ENCODE measurements around the gene FAM13C. TPM values are rescaled to one million over a fixed set of nuclear protein-coding genes. Genes with fewer than 3 reads are reported as not detected.

The FAM13C gene
- polyA plus RNA-seq, 4 donors, result 1.1 to 3.3 (median 3.0) TPM; not detected in 1

DNA sequence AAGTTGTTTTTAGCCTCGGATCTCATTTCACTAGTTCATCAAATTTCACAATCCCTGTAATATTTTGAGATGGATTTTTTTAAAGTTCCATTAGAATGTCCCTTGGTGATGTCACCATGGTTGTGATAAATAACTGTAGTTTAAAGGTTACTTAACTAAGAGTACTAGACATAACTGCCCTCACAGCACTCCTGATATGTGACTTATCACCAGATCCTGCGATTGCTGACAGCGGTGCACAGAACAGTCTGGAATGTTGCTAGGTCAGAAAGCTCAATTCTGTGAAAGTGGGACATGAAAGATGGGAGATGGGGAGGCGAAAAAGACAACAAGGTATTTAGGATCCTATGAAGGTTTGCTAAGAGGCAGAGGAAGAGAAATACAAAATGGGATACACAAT lies 40.2 kb downstream of the FAM13C start:
- DNase-seq (no peak), FAIRE-seq (no peak)
- Histone ChIP-seq H3K27ac (ENCODE audit: low read depth in 1 of 3, low read length in 2 of 3) (no peak overlapping the region), H3K27me3 (ENCODE audit: control insufficient read depth in 3 of 3, insufficient read depth in 3 of 3, low read length in 3 of 3) (no peaks in the 10 kb centered on the region), H3K36me3 (ENCODE audit: control insufficient read depth in 3 of 3, insufficient read depth in 2 of 3, low read depth in 1 of 3, low read length in 3 of 3) (no peaks in the 10 kb centered on the region), H3K9me3 (ENCODE audit: control insufficient read depth in 2 of 2, insufficient read depth in 1 of 2, low read depth in 1 of 2, low read length in 1 of 2) (no peaks in the 10 kb centered on the region), H3K4me1 (ENCODE audit: control insufficient read depth in 3 of 3, insufficient read depth in 2 of 3, low read depth in 1 of 3, low read length in 2 of 3) (no peaks in the 10 kb centered on the region), H3K4me3 (ENCODE audit: low read depth in 1 of 3, low read length in 3 of 3) (no peak overlapping the region)
- 47 to 78% (median 52%) methylated on average over 4 of the region's 4 CpGs for WGBS, 3 donors

DNA sequence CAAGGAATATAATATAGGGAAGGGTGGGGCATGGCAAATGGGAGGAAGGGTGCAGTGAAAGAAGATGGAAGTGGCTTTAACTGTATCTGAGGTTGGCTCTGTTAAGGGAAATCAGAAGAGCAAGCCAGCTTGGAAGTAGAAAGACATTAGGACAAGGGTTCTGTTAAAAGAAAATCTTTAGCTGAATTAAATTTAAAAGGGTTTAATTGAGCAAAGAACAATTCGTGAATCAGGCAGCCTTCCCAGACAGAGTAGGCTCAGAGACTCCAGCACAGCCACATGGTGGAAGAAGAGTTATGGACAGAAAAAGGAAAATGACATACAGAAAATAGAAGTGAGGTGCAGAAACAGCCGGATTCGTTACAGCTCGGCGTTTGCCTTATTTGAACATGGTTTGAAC lies 42.0 kb downstream of the FAM13C start:
- Histone ChIP-seq H3K36me3 (ENCODE audit: control insufficient read depth in 3 of 3, insufficient read depth in 2 of 3, low read depth in 1 of 3, low read length in 3 of 3) (no peaks in the 10 kb centered on the region), H3K4me3 (ENCODE audit: low read depth in 1 of 3, low read length in 3 of 3) (no peak overlapping the region), H3K27ac (ENCODE audit: low read depth in 1 of 3, low read length in 2 of 3) (no peak overlapping the region), H3K4me1 (ENCODE audit: control insufficient read depth in 3 of 3, insufficient read depth in 2 of 3, low read depth in 1 of 3, low read length in 2 of 3) (no peaks in the 10 kb centered on the region), H3K27me3 (ENCODE audit: control insufficient read depth in 3 of 3, insufficient read depth in 3 of 3, low read length in 3 of 3) (no peaks in the 10 kb centered on the region), H3K9me3 (ENCODE audit: control insufficient read depth in 2 of 2, insufficient read depth in 1 of 2, low read depth in 1 of 2, low read length in 1 of 2) (no peaks in the 10 kb centered on the region)
- 88 to 92% (median 89%) methylated on average over 5 of the region's 5 CpGs for whole genome bisulfite sequencing, 3 donors
- DNase-seq, result no peak
- no peak for FAIRE-seq

DNA sequence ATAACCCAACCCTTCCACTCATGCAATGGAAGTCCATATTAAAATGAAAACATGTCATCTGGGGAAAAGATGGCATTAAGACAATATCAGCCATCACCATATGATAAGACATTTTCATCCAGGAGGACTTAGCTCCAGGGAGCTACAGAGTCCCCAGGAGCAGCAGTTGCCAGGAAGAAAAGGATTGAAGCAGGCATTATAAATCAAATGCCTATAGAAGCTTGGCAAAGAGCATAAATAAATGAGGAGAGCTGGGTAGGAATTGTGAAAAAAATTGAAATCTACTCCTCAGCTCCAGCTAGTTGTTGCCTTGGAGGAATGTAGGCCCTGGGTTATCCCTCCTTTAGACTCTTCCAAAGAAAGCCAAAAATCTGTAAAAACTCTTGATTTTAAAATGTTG lies 42.5 kb downstream of the FAM13C start:
- Histone ChIP-seq H3K4me3 (ENCODE audit: low read depth in 1 of 3, low read length in 3 of 3) (no peak overlapping the region), H3K36me3 (ENCODE audit: control insufficient read depth in 3 of 3, insufficient read depth in 2 of 3, low read depth in 1 of 3, low read length in 3 of 3) (no peaks in the 10 kb centered on the region), H3K4me1 (ENCODE audit: control insufficient read depth in 3 of 3, insufficient read depth in 2 of 3, low read depth in 1 of 3, low read length in 2 of 3) (no peaks in the 10 kb centered on the region), H3K27me3 (ENCODE audit: control insufficient read depth in 3 of 3, insufficient read depth in 3 of 3, low read length in 3 of 3) (no peaks in the 10 kb centered on the region), H3K27ac (ENCODE audit: low read depth in 1 of 3, low read length in 2 of 3) (no peak overlapping the region), H3K9me3 (ENCODE audit: control insufficient read depth in 2 of 2, insufficient read depth in 1 of 2, low read depth in 1 of 2, low read length in 1 of 2) (no peaks in the 10 kb centered on the region)
- no peak for FAIRE-seq
- DNase-seq, result no peak

DNA sequence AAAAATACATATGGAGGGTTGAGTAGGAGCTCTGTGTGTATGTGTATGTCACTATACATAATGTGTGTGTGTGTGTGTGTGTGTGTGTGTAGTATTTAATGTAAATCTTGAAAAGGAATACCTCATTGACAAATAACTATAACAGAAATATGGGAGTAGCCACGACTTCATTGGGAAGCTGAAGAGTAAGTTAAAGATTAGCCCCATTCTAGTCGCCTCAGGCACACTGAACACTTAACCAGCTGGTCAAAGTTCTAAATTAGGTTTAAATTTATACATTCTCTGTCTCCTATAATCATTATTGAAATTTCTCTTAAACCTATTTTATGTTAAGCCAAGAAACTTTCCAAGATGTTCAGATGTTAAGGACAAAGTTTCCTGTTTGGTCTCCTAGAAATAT lies 45.3 kb downstream of the FAM13C start:
- no peak for DNase-seq
- Histone ChIP-seq H3K4me1 (ENCODE audit: control insufficient read depth in 3 of 3, insufficient read depth in 2 of 3, low read depth in 1 of 3, low read length in 2 of 3) (no peaks in the 10 kb centered on the region), H3K36me3 (ENCODE audit: control insufficient read depth in 3 of 3, insufficient read depth in 2 of 3, low read depth in 1 of 3, low read length in 3 of 3) (no peaks in the 10 kb centered on the region), H3K27ac (ENCODE audit: low read depth in 1 of 3, low read length in 2 of 3) (no peak overlapping the region), H3K9me3 (ENCODE audit: control insufficient read depth in 2 of 2, insufficient read depth in 1 of 2, low read depth in 1 of 2, low read length in 1 of 2) (no peaks in the 10 kb centered on the region), H3K4me3 (ENCODE audit: low read depth in 1 of 3, low read length in 3 of 3) (no peak overlapping the region), H3K27me3 (ENCODE audit: control insufficient read depth in 3 of 3, insufficient read depth in 3 of 3, low read length in 3 of 3) (no peaks in the 10 kb centered on the region)
- WGBS, 3 donors, result 18 to 58% (median 23%) methylated on average over 2 of the region's 2 CpGs
- no peak for FAIRE-seq

DNA sequence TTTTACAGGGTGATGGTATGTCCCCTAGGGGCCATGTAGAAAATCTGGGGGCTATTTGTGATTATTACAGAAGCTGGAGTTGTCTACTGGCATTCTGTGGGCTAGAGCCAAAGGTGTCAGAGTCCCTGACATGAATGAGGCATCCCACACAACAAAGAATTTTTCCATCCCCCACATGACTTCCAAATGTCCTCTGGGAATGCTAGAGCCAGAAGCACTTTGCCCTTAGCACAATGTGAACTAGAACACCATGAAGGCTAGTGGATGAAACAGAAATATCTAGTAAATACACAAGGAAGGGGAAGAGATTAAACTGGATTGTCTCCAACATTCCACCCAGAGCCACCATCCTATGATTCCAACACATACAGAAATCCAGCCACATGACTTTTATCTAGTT lies 46.9 kb downstream of the FAM13C start:
- Histone ChIP-seq H3K9me3 (ENCODE audit: control insufficient read depth in 2 of 2, insufficient read depth in 1 of 2, low read depth in 1 of 2, low read length in 1 of 2) (no peaks in the 10 kb centered on the region), H3K4me1 (ENCODE audit: control insufficient read depth in 3 of 3, insufficient read depth in 2 of 3, low read depth in 1 of 3, low read length in 2 of 3) (no peaks in the 10 kb centered on the region), H3K27me3 (ENCODE audit: control insufficient read depth in 3 of 3, insufficient read depth in 3 of 3, low read length in 3 of 3) (no peaks in the 10 kb centered on the region), H3K4me3 (ENCODE audit: low read depth in 1 of 3, low read length in 3 of 3) (no peak overlapping the region), H3K36me3 (ENCODE audit: control insufficient read depth in 3 of 3, insufficient read depth in 2 of 3, low read depth in 1 of 3, low read length in 3 of 3) (no peaks in the 10 kb centered on the region), H3K27ac (ENCODE audit: low read depth in 1 of 3, low read length in 2 of 3) (no peak overlapping the region)
- DNase-seq (no peak), FAIRE-seq (no peak)

DNA sequence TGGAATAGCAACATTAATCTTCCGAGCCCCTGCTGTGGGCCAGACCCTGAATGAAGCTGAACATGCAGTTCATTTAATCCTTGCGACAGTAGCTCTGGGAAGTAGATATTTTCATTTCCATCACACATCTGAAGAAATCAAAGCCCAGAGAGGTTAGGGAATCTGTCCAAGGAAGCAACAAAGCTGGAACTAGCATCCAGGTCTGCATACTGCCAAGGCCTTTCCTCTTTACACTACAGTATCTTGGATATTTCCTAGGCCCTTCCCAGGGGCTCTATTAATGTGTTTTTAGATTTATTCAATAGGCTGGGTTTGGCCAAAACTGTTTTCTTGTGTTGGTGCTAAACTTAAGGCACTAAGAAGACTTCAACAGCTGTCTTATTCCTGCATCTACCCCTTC lies 48.1 kb downstream of the FAM13C start:
- FAIRE-seq (no peak), DNase-seq (no peak)
- no peak overlapping the region for H3K27ac ChIP-seq (ENCODE audit: low read depth in 1 of 3, low read length in 2 of 3)
- no peaks in the 10 kb centered on the region for H3K9me3 ChIP-seq (ENCODE audit: control insufficient read depth in 2 of 2, insufficient read depth in 1 of 2, low read depth in 1 of 2, low read length in 1 of 2)
- no peaks in the 10 kb centered on the region for H3K27me3 ChIP-seq (ENCODE audit: control insufficient read depth in 3 of 3, insufficient read depth in 3 of 3, low read length in 3 of 3)
- no peak overlapping the region for H3K4me3 ChIP-seq (ENCODE audit: low read depth in 1 of 3, low read length in 3 of 3)
- H3K36me3 ChIP-seq (ENCODE audit: control insufficient read depth in 3 of 3, insufficient read depth in 2 of 3, low read depth in 1 of 3, low read length in 3 of 3), result no peaks in the 10 kb centered on the region
- 80 to 90% (median 89%) methylated on average over 2 of the region's 2 CpGs for WGBS, 3 donors
- no peaks in the 10 kb centered on the region for H3K4me1 ChIP-seq (ENCODE audit: control insufficient read depth in 3 of 3, insufficient read depth in 2 of 3, low read depth in 1 of 3, low read length in 2 of 3)

DNA sequence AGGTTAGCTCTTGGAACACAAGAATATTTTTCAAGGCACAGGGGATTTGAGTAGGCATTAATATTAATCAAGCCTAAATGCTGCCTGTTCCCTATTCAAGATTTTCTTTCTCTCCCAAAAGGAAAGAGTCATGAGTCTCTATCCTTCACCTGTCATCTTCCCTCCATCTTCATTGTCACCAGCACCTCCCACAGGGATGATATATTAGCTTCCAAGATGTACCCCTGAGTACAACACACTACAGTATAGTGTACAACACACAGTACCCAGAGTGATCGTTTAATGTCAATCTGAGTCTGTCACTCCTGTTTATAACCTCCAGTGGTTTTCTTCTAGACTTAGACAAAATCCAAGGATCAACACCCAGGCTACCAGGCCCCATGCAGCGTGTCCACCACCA lies 50.1 kb downstream of the FAM13C start:
- FAIRE-seq (no peak), DNase-seq (no peak)
- Histone ChIP-seq H3K4me1 (ENCODE audit: control insufficient read depth in 3 of 3, insufficient read depth in 2 of 3, low read depth in 1 of 3, low read length in 2 of 3) (no peaks in the 10 kb centered on the region), H3K27me3 (ENCODE audit: control insufficient read depth in 3 of 3, insufficient read depth in 3 of 3, low read length in 3 of 3) (no peaks in the 10 kb centered on the region), H3K9me3 (ENCODE audit: control insufficient read depth in 2 of 2, insufficient read depth in 1 of 2, low read depth in 1 of 2, low read length in 1 of 2) (no peaks in the 10 kb centered on the region), H3K36me3 (ENCODE audit: control insufficient read depth in 3 of 3, insufficient read depth in 2 of 3, low read depth in 1 of 3, low read length in 3 of 3) (no peaks in the 10 kb centered on the region), H3K4me3 (ENCODE audit: low read depth in 1 of 3, low read length in 3 of 3) (no peak overlapping the region), H3K27ac (ENCODE audit: low read depth in 1 of 3, low read length in 2 of 3) (no peak overlapping the region)
- 83 to 90% (median 83%) methylated on average over 2 of the region's 2 CpGs for WGBS, 3 donors

DNA sequence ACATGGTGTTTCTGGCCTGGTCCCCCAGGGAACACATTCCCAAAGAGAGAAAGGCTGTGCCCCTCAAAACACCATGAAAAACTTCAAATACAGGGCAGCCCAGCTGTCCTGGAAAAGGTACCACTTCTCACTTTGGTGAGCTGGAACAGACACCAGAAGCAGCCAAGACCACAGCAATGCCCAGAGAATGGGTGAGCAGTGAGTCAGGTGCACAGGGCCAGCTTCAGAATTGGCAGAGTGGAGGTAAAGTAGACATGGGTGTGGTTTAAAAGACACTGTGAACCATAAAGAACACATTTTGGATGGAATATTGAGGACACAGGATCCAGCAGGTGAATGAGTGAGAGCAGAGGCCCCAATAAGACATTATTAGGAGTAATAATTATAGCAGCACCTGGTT lies 51.3 kb downstream of the FAM13C start:
- Histone ChIP-seq H3K4me3 (ENCODE audit: low read depth in 1 of 3, low read length in 3 of 3) (no peak overlapping the region), H3K36me3 (ENCODE audit: control insufficient read depth in 3 of 3, insufficient read depth in 2 of 3, low read depth in 1 of 3, low read length in 3 of 3) (no peaks in the 10 kb centered on the region), H3K9me3 (ENCODE audit: control insufficient read depth in 2 of 2, insufficient read depth in 1 of 2, low read depth in 1 of 2, low read length in 1 of 2) (no peaks in the 10 kb centered on the region), H3K4me1 (ENCODE audit: control insufficient read depth in 3 of 3, insufficient read depth in 2 of 3, low read depth in 1 of 3, low read length in 2 of 3) (no peaks in the 10 kb centered on the region), H3K27ac (ENCODE audit: low read depth in 1 of 3, low read length in 2 of 3) (no peak overlapping the region), H3K27me3 (ENCODE audit: control insufficient read depth in 3 of 3, insufficient read depth in 3 of 3, low read length in 3 of 3) (no peaks in the 10 kb centered on the region)
- no peak for DNase-seq
- FAIRE-seq, result no peak

DNA sequence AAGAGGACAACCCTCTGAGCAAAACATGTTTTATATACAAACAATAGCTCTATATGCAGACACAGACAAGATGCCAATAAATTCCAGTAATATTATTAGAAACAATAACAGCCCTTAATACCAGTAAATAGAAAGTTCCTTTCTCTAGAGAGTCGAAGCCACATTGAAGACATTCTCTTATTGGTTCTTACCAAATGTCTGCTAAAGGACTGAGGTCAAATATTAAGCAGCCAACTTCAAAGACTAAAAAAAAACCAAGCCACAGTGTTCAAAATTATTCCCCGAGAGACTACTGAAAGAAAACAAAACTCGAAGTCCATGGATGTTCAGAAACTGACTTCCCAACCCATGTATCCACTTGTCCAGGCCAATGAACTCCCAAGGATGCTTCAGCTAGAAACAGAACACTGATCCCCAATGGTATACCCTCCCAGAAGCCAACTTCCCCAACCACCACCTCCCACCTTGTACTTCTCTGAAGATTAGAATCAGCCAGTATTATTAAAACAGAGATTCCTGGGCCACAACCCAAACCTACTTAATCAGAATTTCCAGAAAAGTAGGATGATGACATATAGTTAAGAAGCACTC lies 51.9 kb downstream of the FAM13C start:
- H3K36me3 ChIP-seq (ENCODE audit: control insufficient read depth in 3 of 3, insufficient read depth in 2 of 3, low read depth in 1 of 3, low read length in 3 of 3), result no peaks in the 10 kb centered on the region
- FAIRE-seq (no peak), DNase-seq (no peak)
- no peaks in the 10 kb centered on the region for H3K9me3 ChIP-seq (ENCODE audit: control insufficient read depth in 2 of 2, insufficient read depth in 1 of 2, low read depth in 1 of 2, low read length in 1 of 2)
- no peaks in the 10 kb centered on the region for H3K27me3 ChIP-seq (ENCODE audit: control insufficient read depth in 3 of 3, insufficient read depth in 3 of 3, low read length in 3 of 3)
- H3K27ac ChIP-seq (ENCODE audit: low read depth in 1 of 3, low read length in 2 of 3), result no peak overlapping the region
- no peak overlapping the region for H3K4me3 ChIP-seq (ENCODE audit: low read depth in 1 of 3, low read length in 3 of 3)
- H3K4me1 ChIP-seq (ENCODE audit: control insufficient read depth in 3 of 3, insufficient read depth in 2 of 3, low read depth in 1 of 3, low read length in 2 of 3), result no peaks in the 10 kb centered on the region
- WGBS, 3 donors, result 60 to 85% (median 77%) methylated on average over 3 of the region's 3 CpGs

Data from small intestine (tissue), 7 donors.